ENCODE results near the gene FUCA2.

FUCA2 gene

DNA sequence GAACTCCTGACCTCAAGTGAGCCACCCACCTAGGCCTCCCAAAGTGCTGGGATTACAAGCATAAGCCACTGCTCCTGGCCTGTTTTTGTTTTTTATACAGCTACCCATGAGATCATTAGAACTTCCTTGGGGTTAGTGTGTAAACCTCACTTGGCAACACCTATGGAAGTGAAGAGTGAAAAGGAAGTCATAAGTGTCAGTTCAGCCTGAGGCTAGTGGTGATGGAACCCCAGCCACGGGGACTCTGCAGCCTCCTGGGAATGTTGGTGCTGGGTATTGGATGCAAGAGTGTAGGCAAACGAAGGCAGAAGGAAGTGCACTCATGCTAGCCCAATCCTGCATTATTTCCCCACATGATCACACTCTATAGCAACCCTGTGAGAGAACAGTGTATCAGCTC lies 33.6 kb upstream of the FUCA2 start:
- TF ChIP-seq, protein P1, sequence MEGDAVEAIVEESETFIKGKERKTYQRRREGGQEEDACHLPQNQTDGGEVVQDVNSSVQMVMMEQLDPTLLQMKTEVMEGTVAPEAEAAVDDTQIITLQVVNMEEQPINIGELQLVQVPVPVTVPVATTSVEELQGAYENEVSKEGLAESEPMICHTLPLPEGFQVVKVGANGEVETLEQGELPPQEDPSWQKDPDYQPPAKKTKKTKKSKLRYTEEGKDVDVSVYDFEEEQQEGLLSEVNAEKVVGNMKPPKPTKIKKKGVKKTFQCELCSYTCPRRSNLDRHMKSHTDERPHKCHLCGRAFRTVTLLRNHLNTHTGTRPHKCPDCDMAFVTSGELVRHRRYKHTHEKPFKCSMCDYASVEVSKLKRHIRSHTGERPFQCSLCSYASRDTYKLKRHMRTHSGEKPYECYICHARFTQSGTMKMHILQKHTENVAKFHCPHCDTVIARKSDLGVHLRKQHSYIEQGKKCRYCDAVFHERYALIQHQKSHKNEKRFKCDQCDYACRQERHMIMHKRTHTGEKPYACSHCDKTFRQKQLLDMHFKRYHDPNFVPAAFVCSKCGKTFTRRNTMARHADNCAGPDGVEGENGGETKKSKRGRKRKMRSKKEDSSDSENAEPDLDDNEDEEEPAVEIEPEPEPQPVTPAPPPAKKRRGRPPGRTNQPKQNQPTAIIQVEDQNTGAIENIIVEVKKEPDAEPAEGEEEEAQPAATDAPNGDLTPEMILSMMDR (IDR thresholded peaks at IDR 0.05; ENCODE audit: unreplicated experiment in 3 of 3): no peak
- H3K27ac Mint-ChIP-seq: no peak overlapping the region
- no peak overlapping the region for H3K4me3 Mint-ChIP-seq
- no peaks in the 10 kb centered on the region for H3K9me3 Mint-ChIP-seq
- no peaks in the 10 kb centered on the region for H3K36me3 Mint-ChIP-seq (ENCODE audit: low read depth)
- peaks cover 1% of the 10 kb centered on the region for H3K27me3 Mint-ChIP-seq (ENCODE audit: low read depth)
- peaks cover 1% of the 10 kb centered on the region for H3K4me1 Mint-ChIP-seq

DNA sequence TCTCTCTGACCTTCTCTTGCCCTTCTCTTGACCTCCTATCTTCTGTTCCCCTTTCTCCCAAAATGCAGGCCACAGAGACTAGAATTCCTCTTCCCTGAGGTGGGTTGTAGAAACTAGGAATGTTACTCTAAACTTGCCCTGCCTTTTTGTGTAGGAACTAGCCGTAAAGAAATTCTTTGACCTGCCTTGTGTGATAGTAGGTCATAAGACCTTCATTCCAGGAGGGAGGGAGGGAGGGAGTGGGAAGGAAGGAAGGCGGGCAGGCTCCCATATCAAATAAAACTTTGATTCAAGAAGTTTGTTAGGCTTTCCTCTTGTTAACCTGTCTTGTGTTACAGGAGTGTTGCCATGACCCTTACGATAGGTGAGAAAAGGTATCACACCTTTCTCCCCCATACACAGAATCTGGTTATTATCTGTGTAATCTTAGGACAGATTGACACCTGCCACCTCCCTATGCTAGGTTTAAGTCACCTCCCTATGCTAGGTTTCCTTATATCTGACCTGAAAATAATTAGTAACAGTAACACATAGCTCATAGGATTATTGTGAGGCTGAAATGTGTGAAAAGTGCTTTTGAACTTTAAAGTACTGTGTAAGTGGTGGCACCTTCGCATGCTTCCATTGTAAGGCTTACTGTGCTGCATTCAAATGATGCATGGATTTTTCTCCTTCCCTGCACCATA lies 32.6 kb upstream of the FUCA2 start:
- H3K4me1 Mint-ChIP-seq: peaks cover 5% of the 10 kb centered on the region

DNA sequence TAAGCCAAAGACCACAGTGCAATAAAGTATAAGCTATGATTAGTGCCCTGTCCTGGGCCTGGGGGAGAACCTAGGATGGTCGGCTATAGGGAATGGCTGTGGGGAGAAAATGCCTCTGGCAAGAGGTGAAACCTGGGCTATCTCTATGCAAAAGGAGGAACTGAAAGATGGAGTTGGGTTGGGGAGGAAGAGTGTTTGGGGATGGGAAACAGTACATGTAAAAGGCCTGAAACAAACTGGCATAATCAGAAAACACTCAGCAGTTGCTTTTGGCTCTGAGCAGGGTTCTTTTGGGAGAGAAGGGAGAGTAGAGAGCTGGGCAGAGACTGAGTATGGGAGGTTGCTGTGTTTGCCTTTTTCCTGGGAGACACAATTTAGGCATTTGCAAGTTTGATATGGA lies 31.9 kb upstream of the FUCA2 start:
- H3K36me3 Mint-ChIP-seq (ENCODE audit: low read depth): no peaks in the 10 kb centered on the region
- H3K4me3 Mint-ChIP-seq: no peak overlapping the region
- TF ChIP-seq, protein P1 (IDR thresholded peaks at IDR 0.05; ENCODE audit: unreplicated experiment in 3 of 3): no peak
- H3K4me1 Mint-ChIP-seq: peaks cover 5% of the 10 kb centered on the region
- no peaks in the 10 kb centered on the region for H3K9me3 Mint-ChIP-seq
- no peak overlapping the region for H3K27ac Mint-ChIP-seq
- H3K27me3 Mint-ChIP-seq (ENCODE audit: low read depth): peaks cover 13% of the 10 kb centered on the region

More for the DNA sequence above, 32.6 kb upstream of the FUCA2 start:
- TF ChIP-seq, protein P1 (IDR thresholded peaks at IDR 0.05; ENCODE audit: unreplicated experiment in 3 of 3): no peak
- Mint-ChIP-seq H3K36me3 (ENCODE audit: low read depth) (no peaks in the 10 kb centered on the region), H3K27me3 (ENCODE audit: low read depth) (peaks cover 9% of the 10 kb centered on the region), H3K4me3 (no peak overlapping the region), H3K27ac (no peak overlapping the region), H3K9me3 (no peaks in the 10 kb centered on the region)

DNA sequence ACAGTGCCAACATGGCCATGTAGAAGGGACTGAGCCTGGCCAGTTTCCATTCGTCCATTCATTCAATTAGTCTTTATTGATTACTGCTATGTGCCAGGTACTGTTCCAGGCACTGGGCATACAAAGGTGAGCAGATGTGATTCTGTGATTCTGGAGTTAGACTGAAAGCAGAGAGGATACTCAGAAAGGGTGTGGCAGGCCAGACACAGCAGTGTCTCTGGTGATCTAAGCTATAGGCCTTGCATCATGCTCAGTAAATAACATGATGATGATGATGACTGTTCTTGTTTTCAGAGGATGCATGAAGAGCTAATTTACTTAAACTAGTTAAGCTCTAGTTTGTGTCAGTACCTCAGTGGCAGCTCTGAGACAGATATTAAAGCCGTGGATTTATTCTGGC lies 31.4 kb upstream of the FUCA2 start:
- Mint-ChIP-seq H3K9me3 (no peaks in the 10 kb centered on the region), H3K4me3 (no peak overlapping the region), H3K27me3 (ENCODE audit: low read depth) (peaks cover 18% of the 10 kb centered on the region), H3K4me1 (peaks cover 5% of the 10 kb centered on the region), H3K27ac (no peak overlapping the region), H3K36me3 (ENCODE audit: low read depth) (no peaks in the 10 kb centered on the region)
- TF ChIP-seq, protein P1 (IDR thresholded peaks at IDR 0.05; ENCODE audit: unreplicated experiment in 3 of 3): no peak

DNA sequence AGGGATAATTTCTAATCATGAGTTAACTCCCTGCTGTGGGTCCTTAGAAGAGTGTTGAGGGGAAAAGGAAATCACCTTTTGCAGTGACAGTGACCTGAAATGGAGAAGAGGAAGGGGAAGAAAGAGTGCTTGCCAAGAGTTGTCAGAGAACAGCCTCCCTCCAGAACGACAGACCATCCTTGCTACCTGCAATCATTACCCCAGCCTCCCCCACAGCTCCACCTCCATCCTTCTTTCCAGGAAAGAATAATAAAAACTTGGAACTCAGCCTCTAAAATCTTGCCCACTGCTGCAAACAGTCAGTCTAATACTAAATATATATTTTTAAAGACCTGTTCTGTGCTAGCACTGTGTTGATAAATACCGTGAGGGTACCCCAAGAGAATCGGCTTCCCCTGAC lies 28.7 kb upstream of the FUCA2 start:
- Mint-ChIP-seq H3K9me3 (no peaks in the 10 kb centered on the region), H3K4me1 (peaks cover 5% of the 10 kb centered on the region), H3K27me3 (ENCODE audit: low read depth) (peaks cover 35% of the 10 kb centered on the region), H3K4me3 (peak overlapping the region; percentile 9 to 55 (median 47)), H3K27ac (peak overlapping the region in 1 of 3 experiments; percentile 31), H3K36me3 (ENCODE audit: low read depth) (no peaks in the 10 kb centered on the region)
- TF ChIP-seq, protein P1 (IDR thresholded peaks at IDR 0.05; ENCODE audit: unreplicated experiment in 3 of 3): no peak

DNA sequence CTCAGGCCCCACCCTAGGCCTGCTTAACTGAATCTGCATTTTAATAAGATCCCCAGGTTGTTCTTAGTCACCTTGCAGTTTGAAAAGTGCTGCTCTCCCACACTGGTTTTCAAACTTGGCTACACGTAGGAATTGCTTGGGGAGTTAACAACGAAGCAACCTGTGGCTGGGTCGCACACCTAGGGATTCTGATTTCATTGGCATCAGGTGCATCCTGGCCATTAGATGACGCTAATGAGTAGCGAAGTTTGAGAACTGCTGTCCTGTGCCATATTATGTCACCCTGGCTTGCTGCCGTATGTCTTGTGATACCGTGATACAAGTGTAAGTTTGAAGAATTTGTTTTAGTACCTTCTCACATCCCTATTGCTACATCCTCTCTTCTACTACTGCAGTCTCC lies 28.2 kb upstream of the FUCA2 start:
- Mint-ChIP-seq H3K4me3 (peak overlapping the region; percentile 9 to 55 (median 47)), H3K36me3 (ENCODE audit: low read depth) (no peaks in the 10 kb centered on the region), H3K27me3 (ENCODE audit: low read depth) (peaks cover 39% of the 10 kb centered on the region), H3K4me1 (peaks cover 5% of the 10 kb centered on the region), H3K9me3 (no peaks in the 10 kb centered on the region), H3K27ac (peak overlapping the region in 1 of 3 experiments; percentile 31)
- TF ChIP-seq, protein P1 (IDR thresholded peaks at IDR 0.05; ENCODE audit: unreplicated experiment in 3 of 3): no peak

Data from nephron (organoid).